Activated T-cell treated with anti-CD3 and anti-CD28 coated beads for 1 hour (primary cell): ENCODE results near the gene MRPS12.
A peak's percentile ranks its signal among the peaks of the same experiment; 100 is the strongest.
"Not testable (repeated sequence)": the region's sequence is repeated elsewhere in the genome, so short reads cannot be mapped to it uniquely, and the experiment has no call there.

ENCODE experiments used
- DNase-seq: peaks from one replicate; pipeline ENCODE4 v3.0.0-alpha.2; 2020; ENCODE audit warnings: low read depth

The MRPS12 gene

DNA sequence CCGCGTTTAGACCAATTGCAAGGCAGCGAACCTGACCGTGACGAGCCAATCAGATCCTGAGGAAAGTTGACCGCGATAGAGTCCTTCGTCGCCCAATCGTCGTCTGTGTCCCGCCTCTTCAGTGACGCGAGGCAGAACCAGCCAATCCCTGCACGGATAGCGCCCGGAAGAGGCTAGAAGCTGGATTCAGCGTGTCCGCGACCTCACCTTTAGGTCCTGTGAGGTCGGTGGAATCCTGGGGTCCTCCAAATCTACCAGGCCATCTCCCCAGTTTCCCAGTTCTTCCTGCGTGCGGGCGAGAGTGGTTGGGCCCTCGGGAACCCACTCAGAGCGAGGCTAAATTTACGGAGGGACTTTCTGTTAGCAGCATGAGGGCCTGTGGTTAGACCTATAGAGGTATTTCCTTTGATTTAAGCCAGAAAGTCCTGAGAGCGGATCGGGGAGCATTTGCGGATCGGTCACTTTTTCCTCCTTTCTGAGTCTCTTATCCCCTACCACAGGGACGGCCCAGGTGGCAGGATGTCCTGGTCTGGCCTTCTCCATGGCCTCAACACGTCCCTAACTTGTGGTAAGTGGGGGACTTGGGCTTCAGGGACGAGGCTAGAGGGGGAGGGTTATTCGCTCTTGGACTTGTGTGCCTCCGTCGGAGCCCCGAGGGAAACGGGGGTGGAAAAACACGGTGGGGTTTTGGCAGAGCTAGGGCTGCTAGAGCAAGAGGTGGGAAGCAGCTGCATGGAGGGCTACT is at the start of gene MRPS12:
Gene MRPS12, plus strand, starts transcription at position 169 of the 745 bp plus-strand sequence. Its CDS starts 351 bp downstream, at position 520.
- DNase-seq: peak; percentile 94

DNA sequence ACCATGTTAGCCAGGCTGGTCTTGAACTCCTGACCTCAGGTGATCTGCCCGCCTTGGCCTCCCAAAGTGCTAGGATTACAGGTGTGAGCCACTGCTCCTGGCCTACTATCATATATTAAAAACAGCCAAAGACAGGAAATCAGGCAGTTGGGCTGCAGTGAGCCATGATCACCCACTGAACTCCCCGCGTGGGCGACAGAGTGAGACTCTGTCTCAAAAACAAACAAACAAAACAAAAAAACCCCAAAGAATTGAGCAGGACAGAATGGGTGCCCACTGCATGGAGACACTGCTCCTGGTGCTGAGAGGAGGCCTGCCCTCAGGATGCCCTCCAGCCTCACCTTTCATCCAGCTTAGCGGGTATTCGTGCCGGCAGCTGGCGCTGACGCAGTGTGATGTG is 47.5 kb upstream of the MRPS12 start:
- no peak for DNase-seq

DNA sequence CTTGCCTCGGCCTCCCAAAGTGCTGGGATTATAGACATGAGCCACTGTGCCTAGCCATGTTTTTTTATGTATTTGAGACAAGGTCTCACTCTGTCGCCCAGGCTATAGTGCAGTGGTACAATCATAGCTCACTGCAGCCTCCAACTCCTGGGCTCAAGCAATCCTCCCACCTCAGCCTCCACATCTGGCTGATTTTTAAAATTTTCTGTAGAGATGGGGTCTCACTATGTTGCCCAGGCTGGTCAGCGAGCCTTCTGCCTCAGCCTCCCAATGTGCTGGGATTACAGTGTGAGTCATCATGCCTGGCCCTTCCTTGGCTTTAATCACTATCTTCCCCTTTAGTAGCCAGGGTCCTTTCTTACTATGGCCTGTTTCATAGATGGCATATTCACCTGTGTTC is 46.1 kb upstream of the MRPS12 start:
- not testable (repeated sequence) for DNase-seq

DNA sequence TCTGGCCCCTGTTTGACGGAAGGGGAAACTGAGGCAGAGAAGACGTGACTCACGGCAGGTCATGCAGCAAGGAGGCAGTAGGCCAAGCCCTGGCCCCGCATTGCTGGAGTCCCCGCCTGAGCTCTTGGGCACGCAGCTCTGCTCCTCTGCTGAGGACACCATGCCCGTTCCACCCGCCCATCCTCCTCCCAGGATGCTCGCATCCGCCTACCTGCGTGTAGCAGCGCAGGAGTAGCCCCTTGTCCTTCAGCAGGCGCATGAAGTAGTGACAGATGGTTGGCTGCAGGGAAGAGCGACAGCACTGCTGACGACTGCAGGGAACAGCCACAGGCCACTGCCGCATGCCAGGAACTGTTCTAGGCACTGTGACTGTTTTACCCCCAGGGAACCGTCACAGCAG is 41.9 kb upstream of the MRPS12 start:
- DNase-seq: no peak

DNA sequence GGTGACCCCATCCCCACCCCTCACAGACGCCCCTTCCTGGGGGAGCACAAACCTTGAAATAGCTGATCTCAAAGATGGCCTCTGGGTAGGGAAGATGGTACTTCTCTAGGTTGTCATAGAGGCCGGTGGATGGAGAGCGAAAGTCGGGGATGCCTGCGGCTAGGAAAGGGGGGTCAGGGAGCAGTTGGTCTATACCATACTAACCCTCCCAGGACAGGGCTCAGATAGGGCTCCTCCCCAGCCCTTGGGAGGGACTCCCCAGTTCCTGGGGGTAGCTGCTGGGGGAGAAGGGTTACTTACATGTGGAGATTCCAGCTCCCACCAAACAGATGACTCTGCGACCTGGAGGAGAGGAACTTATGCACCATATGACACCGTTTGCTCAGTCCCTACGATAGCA is 40.9 kb upstream of the MRPS12 start:
- DNase-seq: no peak

DNA sequence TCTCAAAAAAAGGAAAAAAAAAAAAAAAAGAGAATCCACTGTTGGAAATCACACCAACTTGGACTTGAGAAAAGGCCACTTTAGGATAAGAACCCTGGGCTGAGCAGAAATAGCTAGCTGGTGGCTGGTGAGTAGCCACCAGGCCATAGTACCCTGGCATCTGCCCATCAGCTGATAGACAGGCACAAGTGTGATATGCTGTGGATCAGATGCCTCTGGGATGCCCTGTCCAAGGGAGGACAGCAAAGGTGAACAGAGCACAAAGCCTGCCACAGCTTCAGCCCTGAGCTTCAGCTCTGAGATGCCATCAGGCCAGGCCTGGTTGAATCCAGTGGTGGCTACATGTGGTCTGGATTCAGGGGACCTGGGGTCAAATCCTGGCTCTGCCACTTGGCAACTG is 40.1 kb upstream of the MRPS12 start:
- DNase-seq: no peak

DNA sequence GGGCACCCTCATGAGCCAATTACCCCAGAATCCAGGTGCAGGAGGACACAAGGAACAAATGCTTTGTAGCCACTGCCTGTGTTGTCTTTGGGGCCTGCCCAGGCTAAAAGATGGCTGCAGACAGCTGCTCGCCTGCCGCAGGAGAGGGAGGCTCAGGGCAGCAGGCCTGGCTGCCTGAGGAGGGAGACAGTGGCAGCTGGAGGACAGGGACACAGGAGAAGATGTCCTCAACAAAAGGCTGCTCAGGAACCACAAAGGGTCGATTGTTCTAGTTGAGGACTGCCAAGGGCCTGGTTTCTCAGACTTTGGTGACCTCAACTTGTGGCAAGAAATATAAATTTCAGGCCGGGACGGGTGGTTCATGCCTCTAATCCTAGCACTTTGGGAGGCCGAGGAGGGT is 39.0 kb upstream of the MRPS12 start:
- no peak for DNase-seq

DNA sequence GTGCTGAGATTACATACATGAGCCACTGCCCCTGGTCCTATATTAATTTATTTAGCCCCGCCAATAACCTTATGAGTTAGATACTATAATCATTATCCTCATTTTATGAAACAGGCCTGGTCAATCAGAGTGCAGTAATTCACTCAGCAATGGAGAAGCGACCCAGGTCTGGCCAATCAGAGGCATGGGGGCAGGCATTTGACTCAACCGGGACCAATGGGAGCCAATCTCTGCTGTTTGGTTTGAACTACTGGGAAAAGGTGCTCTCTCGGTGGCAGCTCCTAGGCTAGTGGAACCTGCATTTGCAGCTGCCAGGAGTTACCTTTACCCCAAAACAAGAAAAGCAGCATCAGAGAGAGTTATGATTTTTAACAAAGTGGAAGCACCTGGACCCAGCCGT is 37.9 kb upstream of the MRPS12 start:
- DNase-seq: no peak

DNA sequence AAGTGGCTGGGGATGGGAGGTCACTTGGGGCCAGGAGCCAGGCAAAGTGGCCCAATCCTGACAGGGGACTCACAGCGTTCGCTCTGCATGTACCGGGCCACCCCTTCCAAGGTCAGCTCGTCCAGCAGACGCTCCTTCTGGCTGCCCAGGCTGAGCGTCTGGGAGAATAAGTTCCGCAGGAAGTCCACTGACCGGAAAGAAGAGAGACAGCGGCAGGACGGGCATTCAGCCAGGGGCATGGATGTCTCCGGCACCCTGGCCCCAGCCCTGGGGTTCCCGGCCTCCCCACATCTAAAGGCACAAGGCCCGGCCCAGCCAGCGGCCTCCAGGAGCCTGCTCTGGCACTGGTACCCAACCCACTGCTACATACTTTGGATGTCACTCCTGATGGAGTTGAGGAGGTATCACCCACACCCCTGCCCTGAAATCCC is 37.4 kb upstream of the MRPS12 start:
- no peak for DNase-seq

DNA sequence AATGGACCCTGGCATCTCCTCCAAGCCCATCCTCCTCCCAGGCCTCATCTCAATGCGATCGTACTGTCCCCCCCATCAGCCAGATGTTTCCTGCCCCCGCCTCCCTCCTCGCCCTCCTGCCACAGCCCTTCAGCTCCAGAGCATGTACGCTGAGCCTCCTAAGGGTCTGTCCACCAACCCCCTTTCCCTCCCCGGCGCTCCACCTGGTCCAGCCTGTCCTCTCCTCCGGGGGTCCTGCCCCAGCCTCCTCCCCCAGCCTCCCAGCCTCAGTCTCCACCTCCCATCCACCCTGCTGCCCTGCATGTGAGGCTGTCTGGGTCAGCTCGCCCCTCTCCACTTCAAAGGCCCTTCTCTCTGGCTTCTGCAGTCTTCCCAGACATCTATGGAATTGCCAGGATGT is 35.8 kb upstream of the MRPS12 start:
- DNase-seq: no peak

DNA sequence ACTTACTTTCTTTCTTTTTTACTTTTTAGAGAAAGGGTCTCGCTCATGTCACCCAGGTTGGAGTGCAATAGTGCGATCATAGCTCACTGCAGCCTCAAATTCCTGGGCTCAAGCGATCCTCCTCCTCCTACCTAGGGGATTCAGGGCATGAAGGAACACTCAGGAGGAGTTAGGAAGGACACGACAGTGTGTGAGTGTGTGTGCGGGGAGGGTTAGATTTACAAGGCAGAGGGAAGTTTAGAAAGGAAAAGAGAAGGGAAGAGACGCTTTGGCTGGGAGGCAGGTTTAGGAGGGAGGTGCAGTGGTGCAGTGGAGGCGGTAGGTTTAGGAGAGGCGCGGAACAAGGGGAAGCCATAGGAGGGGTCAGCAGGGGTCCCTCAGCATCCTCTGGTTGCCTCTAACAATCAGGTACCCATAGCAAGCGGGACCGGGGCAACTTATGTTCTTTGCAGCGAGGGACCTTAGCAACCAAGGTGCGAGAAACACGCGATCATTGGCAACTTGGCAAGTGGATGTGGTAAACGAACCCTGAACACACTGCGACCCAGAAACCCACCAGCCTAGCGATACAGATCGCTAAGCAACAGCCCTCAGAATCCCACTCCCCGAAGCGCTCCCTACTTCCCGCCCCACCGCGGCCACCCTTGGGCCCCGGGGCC is 31.8 kb upstream of the MRPS12 start:
- DNase-seq: peak; percentile 7

DNA sequence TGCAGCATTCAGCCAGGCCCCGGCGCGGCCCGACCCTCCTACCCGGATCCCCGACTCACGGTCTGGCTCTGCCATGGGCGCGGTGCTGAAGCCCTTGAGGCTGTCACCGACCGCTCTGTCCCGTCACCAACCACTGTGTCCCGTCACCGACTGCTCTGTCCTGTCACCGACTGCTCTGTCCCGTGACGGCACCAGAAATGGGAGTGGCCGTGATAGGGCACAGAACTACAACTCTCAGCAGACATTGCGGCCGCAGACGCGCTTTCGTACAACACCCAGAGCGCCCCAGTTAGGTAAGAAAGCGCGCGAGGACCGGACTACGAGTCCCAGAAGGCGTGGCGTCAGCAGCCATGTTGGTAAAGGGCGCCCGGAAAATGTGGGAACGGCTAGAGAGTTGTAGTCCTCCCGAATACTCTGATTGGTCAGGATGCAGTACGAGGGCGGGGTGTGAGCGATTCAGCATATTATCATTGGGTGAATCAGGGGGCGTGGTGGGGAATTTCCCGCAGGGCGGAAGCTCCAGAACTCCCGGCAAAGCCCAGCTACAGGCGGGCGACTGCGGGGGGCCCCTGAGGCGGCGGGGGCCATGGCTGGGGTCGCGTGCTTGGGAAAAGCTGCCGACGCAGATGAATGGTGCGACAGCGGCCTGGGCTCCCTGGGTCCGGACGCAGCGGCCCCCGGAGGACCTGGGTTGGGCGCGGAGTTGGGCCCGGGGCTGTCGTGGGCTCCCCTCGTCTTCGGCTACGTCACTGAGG is 31.1 kb upstream of the MRPS12 start, which contains the start of the genes NFKBIB and SIRT2:
Gene NFKBIB, plus strand, starts transcription at position 523 of the 755 bp plus-strand sequence. Its CDS starts 64 bp downstream, at position 587.
Gene SIRT2, minus strand, starts transcription at position 172 of the 755 bp plus-strand sequence. Its CDS starts 97 bp downstream, at position 75.
- peak; percentile 94 for DNase-seq

DNA sequence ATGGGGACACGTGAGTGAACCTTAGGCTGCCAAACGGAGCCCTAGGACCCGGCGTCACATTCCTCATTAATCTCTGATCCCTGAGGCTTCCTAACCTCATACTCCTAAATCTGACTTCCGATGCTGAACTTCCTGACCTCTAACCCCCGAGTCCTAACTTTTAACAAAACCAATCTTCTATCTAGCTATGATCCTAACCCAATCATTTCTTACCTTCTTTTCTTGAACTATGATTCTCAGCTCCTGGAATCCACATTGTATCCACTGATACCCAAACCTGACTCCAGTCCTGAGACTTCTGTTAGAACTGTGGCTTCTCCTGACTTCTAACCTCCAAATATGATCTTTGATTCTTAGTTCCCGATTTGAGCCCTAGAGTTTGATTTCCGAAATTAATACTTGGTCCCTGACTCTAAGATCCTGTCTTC is 30.5 kb upstream of the MRPS12 start:
- DNase-seq: no peak

DNA sequence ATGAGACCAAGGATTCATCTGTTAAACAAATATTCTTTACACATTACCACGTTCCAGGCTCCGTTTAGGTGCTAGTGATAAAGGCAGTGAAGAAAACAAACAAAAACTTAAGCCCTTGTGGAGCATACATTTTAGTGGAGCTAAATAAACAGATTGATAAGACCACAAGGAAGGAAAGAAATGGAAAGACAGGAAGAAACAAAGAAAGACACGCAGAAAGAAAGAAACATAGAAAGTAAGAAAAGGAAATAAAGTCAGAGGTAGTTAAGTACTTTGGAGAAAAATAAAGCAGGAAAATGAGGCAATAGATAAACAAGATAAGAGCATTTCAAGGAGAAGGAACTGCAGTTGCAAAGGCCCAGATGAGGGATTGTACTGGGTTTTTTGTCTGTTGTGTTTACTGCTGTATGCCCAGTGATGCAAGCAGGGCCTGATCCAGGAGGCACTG is 30.0 kb upstream of the MRPS12 start:
- no peak for DNase-seq

DNA sequence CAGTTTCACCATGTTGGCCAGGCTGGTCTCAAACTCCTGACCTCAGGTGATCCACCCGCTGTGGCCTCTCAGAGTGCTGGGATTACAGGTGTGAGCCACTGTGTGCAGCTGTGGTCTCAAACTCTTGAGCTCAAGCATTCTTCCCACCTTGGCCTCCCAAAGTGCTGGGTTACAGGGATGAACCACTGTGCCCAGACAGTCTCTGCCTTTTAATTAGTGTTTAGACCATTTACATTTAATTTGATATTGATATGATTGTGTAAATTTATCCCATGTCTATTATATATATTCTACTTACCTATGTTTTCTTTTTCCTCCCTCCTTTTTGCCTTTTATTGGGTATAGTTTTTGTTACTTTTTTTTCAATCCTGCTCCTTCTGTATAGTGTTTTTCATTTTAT is 29.1 kb upstream of the MRPS12 start:
- no peak for DNase-seq

DNA sequence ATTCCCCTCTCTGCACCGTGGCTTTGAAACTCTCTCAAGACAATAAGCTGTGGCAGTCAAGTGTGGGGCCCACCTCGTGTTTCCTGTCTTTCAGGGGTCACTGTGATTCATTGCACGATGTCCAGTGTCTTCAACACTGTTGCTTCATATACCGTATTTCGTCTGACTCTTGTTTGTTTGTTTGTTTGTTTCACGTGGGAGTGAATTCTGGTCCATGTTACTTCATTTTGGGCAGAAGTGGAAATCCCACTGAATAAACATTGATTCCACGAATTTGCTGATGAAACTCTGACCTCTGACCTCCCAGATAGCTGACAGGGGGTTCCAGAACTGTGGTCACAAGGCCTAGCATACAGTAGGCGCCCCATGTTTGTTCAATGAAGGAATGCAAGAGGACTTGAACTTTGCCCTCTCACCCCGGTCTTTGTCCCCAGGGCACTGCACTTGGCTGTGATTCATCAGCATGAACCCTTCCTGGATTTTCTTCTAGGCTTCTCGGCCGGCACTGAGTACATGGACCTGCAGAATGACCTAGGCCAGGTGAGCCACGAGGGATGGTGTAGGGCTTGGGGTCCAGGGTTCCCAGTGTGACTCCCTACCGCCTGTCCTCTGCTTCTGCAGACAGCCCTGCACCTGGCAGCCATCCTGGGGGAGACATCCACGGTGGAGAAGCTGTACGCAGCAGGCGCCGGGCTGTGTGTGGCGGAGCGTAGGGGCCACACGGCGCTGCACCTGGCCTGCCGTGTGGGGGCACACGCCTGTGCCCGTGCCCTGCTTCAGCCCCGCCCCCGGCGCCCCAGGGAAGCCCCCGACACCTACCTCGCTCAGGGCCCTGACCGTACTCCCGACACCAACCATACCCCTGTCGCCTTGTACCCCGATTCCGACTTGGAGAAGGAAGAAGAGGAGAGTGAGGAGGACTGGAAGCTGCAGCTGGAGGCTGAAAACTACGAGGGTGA is 25.9 kb upstream of the MRPS12 start:
- DNase-seq: no peak

DNA sequence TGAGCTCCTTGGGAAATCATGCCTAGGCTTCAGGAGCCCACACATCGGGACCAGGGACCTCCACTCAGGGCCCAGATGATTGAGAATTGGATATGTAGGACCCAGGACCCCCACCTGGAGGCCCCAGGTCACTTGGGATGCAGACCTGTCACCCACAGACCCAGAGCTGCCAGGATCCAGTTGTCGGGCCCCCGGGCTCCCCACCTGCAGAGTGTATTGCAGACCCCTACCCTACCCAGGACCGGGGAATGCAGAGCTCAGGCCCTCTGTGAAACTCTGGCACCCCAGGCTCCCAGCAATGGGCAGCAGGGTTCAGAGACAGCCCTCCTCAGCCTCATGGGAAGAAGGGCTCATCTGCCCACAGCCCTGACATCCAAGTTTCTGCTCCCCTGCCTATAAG is 25.1 kb upstream of the MRPS12 start:
- DNase-seq: no peak

DNA sequence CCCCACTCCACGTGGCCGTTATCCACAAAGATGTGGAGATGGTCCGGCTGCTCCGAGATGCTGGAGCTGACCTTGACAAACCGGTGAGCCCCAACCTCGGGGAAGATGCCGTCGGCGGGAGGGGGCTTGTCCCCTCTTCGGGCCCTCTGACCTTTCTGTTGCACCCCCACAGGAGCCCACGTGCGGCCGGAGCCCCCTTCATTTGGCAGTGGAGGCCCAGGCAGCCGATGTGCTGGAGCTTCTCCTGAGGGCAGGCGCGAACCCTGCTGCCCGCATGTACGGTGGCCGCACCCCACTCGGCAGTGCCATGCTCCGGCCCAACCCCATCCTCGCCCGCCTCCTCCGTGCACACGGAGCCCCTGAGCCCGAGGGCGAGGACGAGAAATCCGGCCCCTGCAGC is 23.5 kb upstream of the MRPS12 start:
- DNase-seq: no peak

DNA sequence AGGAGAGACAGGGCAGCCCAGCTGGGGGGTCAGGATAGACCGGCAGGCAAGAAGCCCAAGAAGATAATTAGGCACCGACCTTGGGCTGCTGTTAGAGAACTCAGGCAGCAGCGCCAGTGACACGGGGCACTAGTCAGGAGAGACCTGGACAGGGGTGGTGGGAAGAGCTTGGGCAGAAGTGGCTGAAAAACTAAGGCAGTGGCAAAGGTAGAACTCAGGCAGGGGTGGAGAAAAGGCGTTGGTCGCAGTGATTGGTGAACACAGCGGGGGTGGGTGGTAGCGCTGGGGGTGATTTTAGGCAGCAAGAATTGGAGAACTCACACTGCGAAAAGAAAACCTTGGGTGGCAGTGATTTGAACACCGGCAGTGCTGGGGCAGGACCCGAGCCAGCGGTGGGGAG is 23.1 kb upstream of the MRPS12 start:
- no peak for DNase-seq

DNA sequence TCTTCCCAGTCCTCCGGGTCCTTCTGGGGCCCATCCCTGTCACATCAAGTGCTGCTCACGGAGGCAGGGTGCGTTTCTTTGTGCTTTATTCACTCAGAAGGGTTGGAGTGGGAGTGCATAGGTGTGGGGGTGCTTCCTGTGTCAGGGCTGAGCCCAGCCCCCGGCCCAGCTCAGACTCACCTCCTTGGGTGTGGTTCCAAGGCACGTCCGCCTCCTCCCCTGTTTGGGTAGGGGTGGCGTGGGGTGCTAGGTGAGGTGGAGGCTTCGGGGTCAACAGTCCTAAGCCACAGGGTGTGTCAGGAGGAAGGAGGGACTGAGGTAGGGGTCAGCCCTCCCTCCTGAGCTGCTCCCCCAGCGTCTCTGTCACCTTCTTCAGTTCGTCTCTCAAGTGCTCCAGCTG is 21.8 kb upstream of the MRPS12 start:
- no peak for DNase-seq

DNA sequence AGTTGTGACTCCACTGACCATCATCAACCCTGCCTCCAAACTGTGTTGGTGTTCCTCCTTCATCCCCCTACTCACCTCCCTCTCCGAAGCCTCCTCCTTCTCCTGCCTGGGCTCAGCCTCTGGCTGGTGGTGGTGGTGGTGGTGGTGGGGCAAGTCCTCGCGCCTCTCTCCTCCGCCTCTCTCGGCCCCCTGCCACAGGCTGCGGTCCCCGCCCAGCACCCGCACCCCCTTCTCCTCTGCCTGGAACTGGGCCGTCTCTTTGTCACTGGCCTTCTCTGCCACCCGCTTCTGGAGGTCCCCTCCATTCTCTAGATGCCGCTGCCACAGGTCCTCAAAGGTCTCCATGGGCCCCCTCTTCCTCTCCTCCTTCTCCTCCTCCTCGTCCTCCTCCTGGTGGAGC is 20.3 kb upstream of the MRPS12 start:
- DNase-seq: no peak
